GM18519 (cell line): ENCODE data around the gene FHOD1.

Source experiments
- ATAC-seq: cut with Tn5 transposase; IDR thresholded peaks from one replicate; pipeline ENCODE4 v1.9.1; 2021; ENCODE audit warnings: mild to moderate bottlenecking, moderate library complexity; ENCODE audit not compliant: unreplicated experiment, low FRiP score

The FHOD1 gene

DNA sequence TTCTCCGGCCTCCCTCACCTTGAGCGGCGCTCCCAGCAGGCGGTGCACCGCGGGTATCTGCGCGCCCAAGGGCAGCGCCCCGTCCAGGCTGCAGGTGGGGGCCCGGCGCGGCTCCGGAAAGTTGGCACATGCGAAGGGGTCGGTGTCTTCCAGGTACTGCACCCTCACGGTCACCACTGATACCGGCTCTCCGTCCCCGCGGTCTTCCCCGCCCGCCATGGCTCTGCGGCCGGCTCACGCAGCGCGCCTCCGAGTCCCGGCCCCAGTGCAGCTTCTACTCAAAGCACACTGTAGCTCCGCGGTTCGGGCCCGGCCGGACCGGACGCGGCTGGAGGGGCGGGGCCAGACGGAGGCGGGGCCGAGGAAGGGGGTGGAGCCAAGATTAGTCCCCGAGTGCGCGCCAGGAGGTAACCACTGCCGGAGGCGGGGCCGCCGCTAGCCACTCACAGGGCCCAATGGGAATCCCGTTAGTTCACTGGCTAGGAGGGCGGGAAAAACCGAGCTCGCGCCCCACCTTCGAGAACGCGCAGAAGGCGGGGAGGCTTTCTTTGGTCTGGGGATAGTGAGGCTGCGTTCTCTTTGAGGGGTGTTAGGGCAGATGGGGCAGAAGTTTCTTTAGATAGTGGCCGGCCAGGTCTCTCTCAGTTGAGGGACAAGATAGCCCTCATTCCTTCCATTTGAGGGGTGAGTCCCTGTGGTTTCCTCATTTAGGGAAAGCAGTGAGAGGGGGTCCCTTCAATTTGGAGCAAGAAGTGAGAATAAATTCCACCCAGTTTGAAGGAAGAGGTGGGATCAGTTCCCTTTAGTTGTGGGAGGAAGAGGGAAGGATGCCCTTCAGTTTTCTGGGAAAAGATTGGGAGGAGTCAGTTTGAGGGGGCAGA lies at the start of gene FHOD1:
Gene FHOD1 (minus strand): TSS at position 290 of the 881 bp plus-strand sequence. CDS start 71 bp downstream, at position 219.
- ATAC-seq, result peak; percentile 35

DNA sequence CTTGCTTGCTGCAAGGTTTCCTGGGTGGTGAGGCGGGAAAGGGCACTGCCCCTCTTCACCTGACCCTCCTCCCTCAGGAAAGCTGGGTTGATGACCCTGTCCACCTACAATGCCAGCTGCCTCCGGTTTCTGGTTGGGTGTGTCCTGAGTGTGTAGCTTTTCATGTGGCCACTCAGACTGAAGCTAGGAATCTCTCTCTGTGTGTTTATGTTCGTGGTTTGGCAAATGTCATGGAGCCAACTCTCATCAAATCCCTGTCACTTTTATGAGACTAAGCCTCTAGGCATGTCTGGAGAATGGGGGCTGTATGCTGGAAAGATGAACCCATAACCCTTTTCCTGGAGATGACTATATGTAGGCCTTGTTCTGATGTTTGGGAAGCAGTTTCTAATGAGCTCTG lies 49.1 kb upstream of the FHOD1 start:
- ATAC-seq, result no peak

DNA sequence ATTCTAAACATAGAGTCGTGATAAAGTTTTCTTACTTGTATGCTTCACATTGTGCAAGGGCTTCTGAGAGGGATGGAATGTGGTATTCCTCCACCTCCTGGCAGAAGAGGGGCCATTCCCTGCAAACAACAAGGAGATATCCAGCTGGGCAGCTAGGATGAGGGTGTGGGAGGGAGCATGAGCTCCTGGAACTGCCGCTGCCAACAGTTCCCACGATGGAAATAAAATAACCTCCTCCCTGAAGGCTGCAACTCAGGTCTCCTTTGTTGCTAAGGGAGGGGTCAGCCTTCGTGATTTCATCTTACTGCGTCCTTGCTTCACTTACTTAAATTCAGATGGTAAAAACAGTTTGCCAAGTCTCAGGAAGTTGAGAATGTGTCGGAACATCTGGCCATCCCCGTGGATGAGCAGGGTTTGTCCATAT lies 47.7 kb upstream of the FHOD1 start:
- no peak for ATAC-seq

DNA sequence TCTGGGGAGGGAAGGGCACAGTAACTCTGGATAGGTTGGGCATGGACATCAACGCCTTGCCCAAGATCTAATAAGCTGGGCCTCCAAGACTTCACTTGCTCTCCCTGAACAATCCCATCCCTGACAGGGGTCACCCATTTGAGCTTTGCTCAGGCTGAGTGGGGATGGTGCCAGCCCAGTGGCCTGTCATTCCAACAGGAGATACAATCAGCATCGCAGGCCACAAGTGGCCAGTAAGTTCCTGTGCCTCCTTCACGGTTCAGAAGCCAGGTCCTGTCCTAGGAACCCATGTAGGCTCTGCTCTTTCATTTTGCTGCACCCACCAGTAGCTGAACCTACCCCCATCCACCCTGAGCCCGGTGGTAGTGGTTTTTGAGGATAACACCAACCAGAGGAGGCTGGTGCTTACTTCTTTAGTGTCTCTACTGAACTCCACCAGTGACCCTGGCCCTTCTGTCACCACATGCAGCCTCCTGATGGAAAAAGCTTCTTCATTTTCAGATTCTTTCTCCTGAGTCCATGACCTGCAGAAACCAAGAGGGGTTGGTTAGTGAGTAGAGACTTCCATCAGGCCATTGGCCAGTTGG lies 47.0 kb upstream of the FHOD1 start:
- no peak for ATAC-seq

DNA sequence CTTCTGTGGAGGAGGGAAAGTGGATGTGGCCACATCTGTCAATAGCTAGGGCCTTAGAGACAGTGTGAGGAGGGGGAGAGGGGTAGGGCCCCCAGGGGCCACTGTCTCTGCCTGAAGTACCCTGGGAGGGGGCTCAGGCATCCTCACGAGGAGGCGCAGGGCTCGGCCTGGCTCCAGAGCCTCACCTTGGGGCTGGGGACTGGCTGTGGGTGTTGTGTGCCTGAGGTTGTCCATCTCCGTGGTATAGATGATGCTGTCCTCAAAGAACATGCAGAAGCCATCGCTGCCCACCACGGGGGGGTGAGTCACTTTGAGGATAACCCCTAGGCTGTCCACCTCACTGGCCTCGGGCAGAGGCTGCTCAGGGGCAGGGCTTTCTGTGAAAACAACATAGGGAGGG lies 44.2 kb upstream of the FHOD1 start:
- no peak for ATAC-seq

DNA sequence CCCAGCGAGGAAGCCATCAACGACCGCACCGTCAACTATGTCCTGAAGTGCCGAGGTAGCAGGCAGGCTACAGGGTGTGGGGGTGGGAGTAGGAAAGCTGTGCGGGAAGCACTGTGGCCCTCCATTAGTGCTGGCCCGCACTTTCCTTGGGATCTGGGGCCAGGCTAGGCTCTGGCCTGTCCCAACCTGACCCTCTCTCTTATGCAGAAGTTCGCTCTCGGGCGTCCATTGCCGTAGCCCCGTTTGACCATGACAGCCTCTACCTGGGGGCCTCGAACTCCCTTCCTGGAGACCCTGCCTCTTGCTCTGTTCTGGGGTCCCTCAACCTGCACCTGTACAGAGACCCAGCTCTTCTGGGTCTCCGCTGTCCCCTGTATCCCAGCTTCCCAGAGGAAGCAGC lies 40.7 kb upstream of the FHOD1 start:
- ATAC-seq, result no peak

DNA sequence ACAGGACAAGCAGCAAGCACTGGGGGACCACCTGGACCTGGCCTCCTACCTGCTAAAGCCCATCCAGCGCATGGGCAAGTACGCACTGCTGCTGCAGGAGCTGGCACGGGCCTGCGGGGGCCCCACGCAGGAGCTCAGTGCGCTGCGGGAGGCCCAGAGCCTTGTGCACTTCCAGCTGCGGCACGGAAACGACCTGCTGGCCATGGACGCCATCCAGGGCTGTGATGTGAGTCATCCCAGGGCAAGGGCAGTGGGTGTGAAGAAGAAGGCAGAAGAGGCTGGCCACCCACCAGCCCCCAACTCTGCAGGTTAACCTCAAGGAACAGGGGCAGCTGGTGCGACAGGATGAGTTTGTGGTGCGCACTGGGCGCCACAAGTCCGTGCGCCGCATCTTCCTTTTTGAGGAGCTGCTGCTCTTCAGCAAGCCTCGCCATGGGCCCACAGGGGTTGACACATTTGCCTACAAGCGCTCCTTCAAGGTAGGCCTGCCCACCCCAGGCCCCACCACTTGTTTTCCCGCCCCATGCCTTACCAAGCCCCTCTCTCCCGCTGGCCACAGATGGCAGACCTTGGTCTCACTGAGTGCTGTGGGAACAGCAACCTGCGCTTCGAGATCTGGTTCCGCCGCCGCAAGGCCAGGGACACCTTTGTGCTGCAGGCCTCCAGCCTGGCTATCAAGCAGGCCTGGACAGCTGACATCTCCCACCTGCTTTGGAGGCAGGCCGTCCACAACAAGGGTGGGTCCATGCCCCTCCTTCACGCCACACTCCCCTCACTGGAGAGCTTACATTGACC lies 39.4 kb upstream of the FHOD1 start:
- ATAC-seq, result no peak

- no peak for ATAC-seq
These were observed 37.7 kb upstream of the FHOD1 start for GRCh38 chr16:67284699-67285646.

GRCh38 chr16:67283826-67284555 lies 36.7 kb upstream of the FHOD1 start:
- ATAC-seq, result no peak

- no peak for ATAC-seq
These were observed 36.0 kb upstream of the FHOD1 start for GRCh38 chr16:67283039-67283825.

GRCh38 chr16:67282447-67282805 lies 35.1 kb upstream of the FHOD1 start:
- ATAC-seq, result no peak

GRCh38 chr16:67281536-67282446 lies 34.5 kb upstream of the FHOD1 start:
- ATAC-seq, result no peak

- ATAC-seq, result no peak
These were observed 33.1 kb upstream of the FHOD1 start for GRCh38 chr16:67280090-67281015.

DNA sequence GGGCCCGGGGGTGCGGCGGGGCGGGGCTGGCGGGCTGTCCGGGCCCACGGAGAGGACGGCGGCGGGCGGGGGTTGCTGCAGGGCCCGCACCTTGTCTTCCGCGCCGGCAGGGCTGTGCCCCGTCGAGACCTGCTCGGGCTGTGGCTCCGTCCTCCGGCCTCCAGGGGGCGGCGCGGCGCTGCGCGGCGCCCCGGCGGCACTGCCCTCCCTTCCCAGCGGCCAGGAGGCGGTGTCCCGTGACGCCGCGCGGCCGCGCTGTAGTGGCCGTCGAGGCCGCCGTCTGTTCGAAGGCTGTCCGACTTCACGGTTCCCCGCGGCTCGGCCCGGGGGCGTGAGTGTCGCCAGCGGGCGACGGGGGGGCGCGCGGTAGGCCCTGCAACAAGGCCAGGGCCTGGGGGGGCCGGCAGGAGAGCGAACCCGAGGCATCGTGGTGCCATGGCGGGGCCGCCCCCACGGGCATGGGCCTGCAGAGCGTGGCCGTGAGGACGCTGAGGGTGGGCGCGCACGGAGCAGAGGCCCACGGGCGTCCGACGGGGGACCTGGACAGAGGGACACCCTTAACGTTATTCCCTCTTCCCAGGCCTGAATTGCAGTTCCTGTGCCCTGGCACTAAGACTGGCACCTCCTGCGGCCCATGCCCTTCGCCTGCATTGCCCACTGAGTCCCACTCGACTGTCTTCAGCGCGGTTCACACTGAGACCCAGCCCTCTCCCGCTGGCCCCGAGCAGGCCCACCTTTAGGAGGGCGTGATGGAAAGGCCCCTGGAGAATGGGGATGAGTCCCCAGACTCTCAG lies 32.2 kb upstream of the FHOD1 start, which contains the start of gene PLEKHG4:
Gene PLEKHG4 (plus strand): TSS at position 237 of the 794 bp plus-strand sequence. CDS start 513 bp downstream, at position 750.
- peak; percentile 46 for ATAC-seq

DNA sequence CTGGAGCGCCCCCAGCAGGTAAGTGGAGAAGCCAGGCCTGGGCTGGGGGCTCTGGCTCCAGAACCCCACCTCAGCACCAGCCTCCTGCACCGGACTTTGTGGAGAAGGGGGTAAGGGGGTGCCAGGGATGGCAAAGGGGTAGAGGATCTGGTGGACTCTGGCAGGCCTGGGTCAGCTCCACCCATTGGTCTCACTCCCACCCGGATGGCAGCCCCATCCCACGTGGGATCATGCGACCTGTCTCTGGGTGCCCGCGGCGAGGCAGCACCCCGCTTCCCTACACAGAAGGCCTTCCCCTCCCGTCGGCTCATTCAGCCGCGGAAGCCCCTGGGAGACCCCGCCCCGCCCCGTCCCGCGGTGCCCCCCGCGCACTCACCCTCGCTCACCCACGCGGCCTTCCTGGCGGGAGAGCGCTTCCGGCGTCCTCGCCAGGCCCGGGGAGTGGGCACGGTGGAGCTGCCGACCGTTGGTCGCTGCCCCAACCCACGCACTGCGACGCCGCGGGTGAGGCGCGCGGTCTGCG lies 31.6 kb upstream of the FHOD1 start:
- ATAC-seq, result no peak
